Brain pericyte (primary cell): ENCODE measurements around the gene ALDH4A1.
"Not testable (repeated sequence)": the region's sequence is repeated elsewhere in the genome, so short reads cannot be mapped to it uniquely, and the experiment has no call there.

Experiments
- DNase-seq: peaks from one replicate; pipeline ENCODE4 v3.0.0-alpha.2; 2012; ENCODE audit warnings: low read depth, low spot score

The ALDH4A1 gene

GRCh38 chr1:18901147-18901951 is 1.0 kb downstream of the ALDH4A1 start:
- no peak for DNase-seq

- DNase-seq, result no peak
Measured at GRCh38 chr1:18900303-18900841, 2.0 kb downstream of the ALDH4A1 start.

- DNase-seq, result no peak
Measured at GRCh38 chr1:18899363-18900049, 2.8 kb downstream of the ALDH4A1 start.

- no peak for DNase-seq
Measured at GRCh38 chr1:18898567-18898966, 3.8 kb downstream of the ALDH4A1 start.

- no peak for DNase-seq
Measured at GRCh38 chr1:18895317-18895716, 7.0 kb downstream of the ALDH4A1 start.

GRCh38 chr1:18893120-18893519 is 9.2 kb downstream of the ALDH4A1 start:
- DNase-seq, result no peak

- not testable (repeated sequence) for DNase-seq
Measured at GRCh38 chr1:18891858-18892257, 10.5 kb downstream of the ALDH4A1 start.

- DNase-seq, result no peak
Measured at GRCh38 chr1:18891426-18891780, 11.0 kb downstream of the ALDH4A1 start.

- DNase-seq, result no peak
Measured at GRCh38 chr1:18890706-18891425, 11.5 kb downstream of the ALDH4A1 start.

- DNase-seq, result no peak
Measured at GRCh38 chr1:18886003-18886335, 16.4 kb downstream of the ALDH4A1 start.

- no peak for DNase-seq
Measured at GRCh38 chr1:18885311-18886002, 16.9 kb downstream of the ALDH4A1 start.

GRCh38 chr1:18884727-18885126 is 17.6 kb downstream of the ALDH4A1 start:
- no peak for DNase-seq

- DNase-seq, result no peak
Measured at GRCh38 chr1:18884419-18884717, 18.0 kb downstream of the ALDH4A1 start.

- DNase-seq, result no peak
Measured at GRCh38 chr1:18883636-18884418, 18.5 kb downstream of the ALDH4A1 start.

GRCh38 chr1:18883079-18883478 is 19.3 kb downstream of the ALDH4A1 start:
- no peak for DNase-seq

- DNase-seq, result no peak
Measured at GRCh38 chr1:18882486-18882885, 19.9 kb downstream of the ALDH4A1 start.

GRCh38 chr1:18881642-18882431 is 20.5 kb downstream of the ALDH4A1 start:
- no peak for DNase-seq

GRCh38 chr1:18881164-18881563 is 21.2 kb downstream of the ALDH4A1 start:
- DNase-seq, result no peak

- no peak for DNase-seq
Measured at GRCh38 chr1:18880585-18880984, 21.8 kb downstream of the ALDH4A1 start.

- no peak for DNase-seq
Measured at GRCh38 chr1:18879791-18880309, 22.5 kb downstream of the ALDH4A1 start.
